CD4-positive, alpha-beta T cell (primary cell): Measurements from ENCODE around the gene CABP2. TPM values are rescaled to one million over a fixed set of nuclear protein-coding genes. Genes with fewer than 3 reads are reported as not detected.
"Not testable (repeated sequence)": the region's sequence is repeated elsewhere in the genome, so short reads cannot be mapped to it uniquely, and the experiment has no call there.

ENCODE experiments used
- ATAC-seq: fragments of 200-7000 bp; cut with Tn5 transposase; one replicate; pipeline ENCODE4 v1.10.0; 2022; ENCODE audit warnings: mild to moderate bottlenecking; ENCODE audit not compliant: poor library complexity
- CTCF ChIA-PET: fragments of 350-600 bp; sonication (Branson Sonifier 250); formaldehyde crosslinking; loops from one replicate; lab custom pipeline; 2021; ENCODE audit warnings: antibody characterized with exemption, inconsistent platforms; lab: Charles Lee
- POLR2A ChIA-PET: fragments of 350-600 bp; sonication (Branson Sonifier 250); formaldehyde crosslinking; loops from one replicate; lab custom pipeline; 2021; ENCODE audit warnings: antibody characterized with exemption, inconsistent platforms; lab: Charles Lee
- DNase-seq, 14 experiments: peaks; one replicate each; pipeline ENCODE4 v3.0.0-alpha.2; 2013 to 2020; ENCODE audit warnings: mixed read lengths in 2 of 14
- H3K27ac ChIP-seq, 2 donors: one replicate each; pipeline versions ENCODE4 v1.5.1 to v1.7.0; 2013; ENCODE audit warnings: low read length in 2 of 2, low read depth in 1 of 2, mild to moderate bottlenecking in 1 of 2
- H3K27me3 ChIP-seq, 2 experiments: 1 replicate in 1 of 2; 2 replicates in 1 of 2; pipeline versions ENCODE4 v1.6.1 to v1.7.0; 2013; ENCODE audit warnings: low read length in 2 of 2, control low read depth in 1 of 2, mild to moderate bottlenecking in 1 of 2, moderate library complexity in 1 of 2; ENCODE audit not compliant: insufficient read depth in 2 of 2, control insufficient read depth in 1 of 2
- H3K36me3 ChIP-seq: one replicate; pipeline ENCODE4 v1.6.1; 2013; ENCODE audit warnings: low read length, control low read depth; ENCODE audit not compliant: insufficient read depth
- H3K4me1 ChIP-seq: one replicate; pipeline ENCODE4 v1.6.1; 2013; ENCODE audit warnings: low read length, control low read depth; ENCODE audit not compliant: insufficient read depth
- H3K4me3 ChIP-seq: one replicate; pipeline ENCODE4 v1.5.1; 2013; ENCODE audit warnings: mild to moderate bottlenecking, low read length, moderate library complexity
- H3K9me3 ChIP-seq, 2 experiments: 1 replicate in 1 of 2; 2 replicates in 1 of 2; pipeline versions ENCODE4 v1.6.1 to v1.7.0; 2013; ENCODE audit warnings: low read length in 2 of 2, mild to moderate bottlenecking in 2 of 2, control low read depth in 1 of 2, moderate library complexity in 1 of 2; ENCODE audit not compliant: control insufficient read depth in 1 of 2, insufficient read depth in 1 of 2
- H3K27ac Mint-ChIP-seq: one replicate; pipeline ENCODE4 v1.8.0; 2020; ENCODE audit warnings: mixed read lengths
- H3K27me3 Mint-ChIP-seq: one replicate; pipeline ENCODE4 v1.8.0; 2021; ENCODE audit warnings: mixed read lengths
- H3K36me3 Mint-ChIP-seq: one replicate; pipeline ENCODE4 v1.8.0; 2021; ENCODE audit warnings: low read depth, mixed read lengths
- H3K4me1 Mint-ChIP-seq: one replicate; pipeline ENCODE4 v1.8.0; 2021; ENCODE audit warnings: low read depth, mixed read lengths
- H3K4me3 Mint-ChIP-seq: one replicate; pipeline ENCODE4 v1.8.0; 2020; ENCODE audit warnings: mild to moderate bottlenecking, mixed read lengths
- H3K9me3 Mint-ChIP-seq: one replicate; pipeline ENCODE4 v1.8.0; 2020; ENCODE audit warnings: mixed read lengths
- CTCF ChIP-seq: fragments of 200-600 bp; IDR thresholded peaks from one replicate; pipeline ENCODE4 v1.8.0; 2022; ENCODE audit warnings: antibody characterized with exemption, mild to moderate bottlenecking
- intact Hi-C, 2 experiments: fragments of 100-400 bp; cut with DNase I in 1 of 2; cut with micrococcal nuclease in 1 of 2; formaldehyde crosslinking; loops; one replicate each; pipeline versions ENCODE4 v1.15.1 to v1.9.0; 2023 to 2025; cut with DNase I, micrococcal nuclease
- total RNA-seq, 174 experiments: library from RNA in 2 of 174; stranded (reverse) in 2 of 174; gene quantifications; one replicate each; pipeline ENCODE4 v1.2.3 and lab custom pipeline; 2021 to 2026

CABP2 gene
- total RNA-seq, 2 experiments from 2014 or later: not detected

GRCh38 chr11:67482827-67483798, 40.1 kb downstream of the CABP2 start, which contains the start of gene AIP:
TSS of gene AIP (plus strand) at chr11:67483026. CDS start at chr11:67483159, 133 bp downstream.
- ATAC-seq: peak; percentile 77

GRCh38 chr11:67482275-67482826, 40.9 kb downstream of the CABP2 start:
- TF ChIP-seq CTCF: no peak
- DNase-seq (peak in 2 of 14 experiments; percentile 4 to 20), ATAC-seq (peak; percentile 5)
- no peaks in the 10 kb centered on the region for H3K27me3 Mint-ChIP-seq
- H3K27me3 ChIP-seq: no peaks in the 10 kb centered on the region
- ChIA-PET CTCF (interaction anchor here (0.7 to 1.9 kb wide), 4 partner anchors 14 to 81 kb away, joined by 4 to 8 read pairs (median 6); partner anchors contain the start of genes PPP1CA and TMEM134), POLR2A (interaction anchor here (0.7 to 5.5 kb wide), 28 partner anchors 9 to 242 kb away, joined by 3 to 110 read pairs (median 6); partner anchors contain the start of genes ANKRD13D, CLCF1, PITPNM1 and POLD4)
- H3K27ac Mint-ChIP-seq: peak overlapping the region; percentile 95
- H3K27ac ChIP-seq: peak overlapping the region; percentile 90
- peaks cover 35% of the 10 kb centered on the region for H3K36me3 Mint-ChIP-seq
- peaks cover 48% of the 10 kb centered on the region for H3K4me1 Mint-ChIP-seq
- H3K4me3 Mint-ChIP-seq: peak overlapping the region; percentile 91
- H3K9me3 ChIP-seq: no peaks in the 10 kb centered on the region
- intact Hi-C loops: loop anchor here (1.0 to 10.0 kb wide), 3 partner anchors 13 to 198 kb away; partner anchors contain the start of genes ANKRD13D (in 1 of the 2), CARNS1 (in 1 of the 2) and TMEM134 (in 1 of the 2)
- H3K4me1 ChIP-seq: peaks cover 55% of the 10 kb centered on the region
- peak overlapping the region; percentile 80 for H3K4me3 ChIP-seq
- peaks cover 8% of the 10 kb centered on the region for H3K36me3 ChIP-seq
- H3K9me3 Mint-ChIP-seq: no peaks in the 10 kb centered on the region

More at GRCh38 chr11:67482827-67483798, 40.1 kb downstream of the CABP2 start, which contains the start of gene AIP:
- intact Hi-C loops: loop anchor here (1.0 to 10.0 kb wide), 5 partner anchors 14 to 198 kb away; partner anchors contain the start of genes ANKRD13D (in 1 of the 2), CARNS1 (in 1 of the 2) and TMEM134 (in 1 of the 2)
- Mint-ChIP-seq H3K36me3 (peaks cover 43% of the 10 kb centered on the region), H3K4me3 (peak within 1 kb of the TSS; percentile 91), H3K9me3 (no peaks in the 10 kb centered on the region), H3K27me3 (no peaks in the 10 kb centered on the region), H3K27ac (peak within 1 kb of the TSS; percentile 95), H3K4me1 (peaks cover 56% of the 10 kb centered on the region)
- POLR2A ChIA-PET: interaction anchor here (0.6 to 5.5 kb wide), 32 partner anchors 8 to 243 kb away, joined by 3 to 110 read pairs (median 6); partner anchors contain the start of genes ANKRD13D, CLCF1, PITPNM1 and POLD4
- Histone ChIP-seq H3K27ac (peak within 1 kb of the TSS; percentile 90), H3K4me1 (peaks cover 63% of the 10 kb centered on the region), H3K9me3 (no peaks in the 10 kb centered on the region), H3K27me3 (no peaks in the 10 kb centered on the region), H3K4me3 (peak within 1 kb of the TSS; percentile 80), H3K36me3 (peaks cover 16% of the 10 kb centered on the region)
- CTCF ChIA-PET: interaction anchor here (0.7 to 1.9 kb wide), 5 partner anchors 15 to 94 kb away, joined by 3 to 8 read pairs (median 5); partner anchors contain the start of genes PPP1CA and TMEM134
- peak; percentile 37 for TF ChIP-seq CTCF
- DNase-seq: peak; percentile 94 to 99 (median 97)

- H3K27me3 ChIP-seq, H3K9me3 ChIP-seq, H3K9me3 Mint-ChIP-seq, ATAC-seq, H3K36me3 ChIP-seq, H3K27ac ChIP-seq, H3K4me3 ChIP-seq, H3K27me3 Mint-ChIP-seq, H3K36me3 Mint-ChIP-seq, H3K27ac Mint-ChIP-seq, H3K4me3 Mint-ChIP-seq, H3K4me1 ChIP-seq, H3K4me1 Mint-ChIP-seq, intact Hi-C loops, DNase-seq: not testable (repeated sequence)
- ChIA-PET CTCF (interaction anchor here (0.6 to 1.4 kb wide), 2 partner anchors 132 to 1049 kb away, joined by 3 read pairs; no protein-coding TSS in a partner anchor), POLR2A (interaction anchor here (0.6 to 1.3 kb wide), 3 partner anchors 9 to 136 kb away, joined by 3 to 4 read pairs (median 3); no protein-coding TSS in a partner anchor)
Measured at GRCh38 chr11:67477344-67478050, 45.7 kb downstream of the CABP2 start.

- H3K27ac Mint-ChIP-seq, H3K27me3 ChIP-seq, H3K4me3 Mint-ChIP-seq, H3K36me3 Mint-ChIP-seq, H3K9me3 ChIP-seq, H3K9me3 Mint-ChIP-seq, ATAC-seq, H3K27ac ChIP-seq, H3K4me1 Mint-ChIP-seq, H3K4me3 ChIP-seq, H3K36me3 ChIP-seq, DNase-seq, intact Hi-C loops, H3K4me1 ChIP-seq, H3K27me3 Mint-ChIP-seq: not testable (repeated sequence)
- ChIA-PET POLR2A (interaction anchor here (0.6 to 1.3 kb wide), 5 partner anchors 10 to 136 kb away, joined by 3 to 6 read pairs (median 3); partner anchors contain the start of genes POLD4 and PTPRCAP), CTCF (interaction anchor here (0.6 to 1.4 kb wide), 3 partner anchors 75 to 1048 kb away, joined by 3 read pairs; partner anchors contain the start of gene PPP1CA)
Measured at GRCh38 chr11:67476692-67477091, 46.6 kb downstream of the CABP2 start.
